Spleen (tissue), 11 donors: ENCODE data around the gene EGFR. TPM values are rescaled to one million over a fixed set of nuclear protein-coding genes. Genes with fewer than 3 reads are reported as not detected.

Source experiments
- DNase-seq: peaks from one replicate; pipeline ENCODE4 v3.0.0-alpha.2; 2020
- H3K27ac ChIP-seq, 8 donors: fragments of 200-600 bp; sonication (generic) in 7 of 8; 1 replicate in 4 of 8; 2 replicates in 4 of 8; pipeline versions ENCODE4 v1.5.0 to v1.8.0; 2016 to 2021; ENCODE audit warnings: inconsistent platforms in 4 of 8, mild to moderate bottlenecking in 4 of 8, moderate library complexity in 1 of 8
- H3K27me3 ChIP-seq, 7 donors: fragments of 200-600 bp; sonication (generic) in 6 of 7; replicated peaks in 1 of 7; 1 replicate in 4 of 7; 2 replicates in 3 of 7; pipeline versions ENCODE4 v1.5.0 to v1.8.0; 2016 to 2021; ENCODE audit warnings: inconsistent platforms in 3 of 7, mild to moderate bottlenecking in 1 of 7
- H3K36me3 ChIP-seq, 6 donors: fragments of 200-600 bp; sonication (generic) in 5 of 6; 1 replicate in 4 of 6; 2 replicates in 2 of 6; pipeline versions ENCODE4 v1.5.0 to v1.8.0; 2016 to 2021; ENCODE audit warnings: inconsistent platforms in 2 of 6
- H3K4me1 ChIP-seq, 6 donors: fragments of 200-600 bp; sonication (generic) in 5 of 6; 1 replicate in 3 of 6; 2 replicates in 3 of 6; pipeline versions ENCODE4 v1.5.0 to v1.8.0; 2016 to 2021; ENCODE audit warnings: inconsistent platforms in 3 of 6
- H3K4me3 ChIP-seq, 8 donors: fragments of 200-600 bp; sonication (generic) in 7 of 8; 1 replicate in 4 of 8; 2 replicates in 4 of 8; pipeline versions ENCODE4 v1.5.0 to v1.8.0; 2016 to 2021; ENCODE audit warnings: inconsistent platforms in 4 of 8, mild to moderate bottlenecking in 4 of 8, moderate library complexity in 2 of 8
- H3K9me3 ChIP-seq, 8 donors: fragments of 200-600 bp; sonication (generic) in 7 of 8; 1 replicate in 4 of 8; 2 replicates in 4 of 8; pipeline versions ENCODE4 v1.5.0 to v1.8.0; 2016 to 2021; ENCODE audit warnings: inconsistent platforms in 4 of 8
- CTCF ChIP-seq, 11 experiments: fragments of 200-600 bp in 7 of 11; fragments of 450-650 bp in 4 of 11; sonication (generic) in 4 of 11; IDR thresholded peaks in 8 of 11; conservative IDR thresholded peaks in 3 of 11; 1 replicate in 7 of 11; 2 replicates in 4 of 11; pipeline versions ENCODE4 v1.4.0 to v1.8.0; 2016 to 2021; ENCODE audit warnings: antibody characterized with exemption in 11 of 11, inconsistent platforms in 4 of 11, mild to moderate bottlenecking in 1 of 11
- POLR2A ChIP-seq, 3 donors: fragments of 450-650 bp; IDR thresholded peaks; one replicate each; pipeline ENCODE4 v1.5.1; 2017; ENCODE audit warnings: antibody characterized with exemption in 3 of 3, mild to moderate bottlenecking in 1 of 3
- POLR2AphosphoS5 ChIP-seq, 3 donors: sonication (generic); formaldehyde crosslinking; IDR thresholded peaks; one replicate each; pipeline ENCODE4 v1.5.1; 2017; ENCODE audit warnings: antibody characterized with exemption in 3 of 3
- WGBS, 5 donors: extraction: QIAGEN DNeasy Blood & Tissue Kit in 3 of 5; methylation state at CpG; one replicate each; pipeline versions ENCODE4 v1.1.5 to v1.1.7; 2013 to 2018; 5-methylcytosine and 5-hydroxymethylcytosine counted together
- intact Hi-C: fragments of 100-400 bp; cut with DNase I; formaldehyde crosslinking; loops from one replicate; pipeline ENCODE4 v1.15.0; 2023; ENCODE audit warnings: low total_unique reads
- polyA plus RNA-seq, 3 donors: library from polyadenylated mRNA; stranded (reverse); fragments of 200-250 nt; gene quantifications; one replicate each; pipeline ENCODE4 v1.2.1, GENCODE V29; 2013
- total RNA-seq, 7 donors: library from RNA; depleted of rRNA in 3 of 7; stranded (reverse); fragments of >200 nt in 3 of 7; fragmentation: NEBNext Ultra II Directional in 4 of 7; extraction: Animal tissue kit (Norgen Biotek cat#: 25700) in 4 of 7; gene quantifications; one replicate each; pipeline versions ENCODE4 v1.1.0 to v1.2.1, GENCODE V29; 2016 to 2021
- donor health status: healthy with polysubstance abuse.
- donor health status: DM: no; HTN: no; CAD: no; lungs with moderate emphysema.
- donor health status: DM: no; HTN: no; CAD: no.
- donor health status: Bipolar disorder and iron deficiency.
- donor health status: healthy.
- donor health status: DM: no; HTN: no; CAD: no.
- donor health status: DM: yes; HTN: yes; CAD: no.

Gene EGFR
- total and polyA plus RNA-seq, 10 donors, result 1.1 to 35.2 (median 24.5) TPM

DNA sequence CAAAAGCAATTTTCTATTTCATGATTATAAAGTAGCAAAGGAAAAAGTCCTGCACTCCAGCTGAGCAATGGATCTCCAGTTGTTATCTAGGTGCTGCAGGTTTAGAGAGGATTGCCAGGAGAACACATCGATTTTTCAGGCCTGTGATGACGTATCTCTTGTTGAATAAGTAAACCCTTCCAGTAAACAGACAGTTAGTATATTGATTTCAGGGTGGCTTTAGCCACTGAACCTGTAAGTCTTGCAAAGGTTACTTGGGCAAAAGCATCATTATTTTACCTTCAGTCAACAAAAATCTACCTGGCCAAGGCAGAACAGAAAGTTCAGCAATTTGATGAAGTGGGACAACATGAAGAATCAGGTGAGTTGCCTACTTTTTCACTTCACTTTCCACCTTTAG is 12.3 kb downstream of the EGFR start:
- H3K27me3 ChIP-seq, result no peaks in the 10 kb centered on the region
- no peak overlapping the region for H3K27ac ChIP-seq
- no peaks in the 10 kb centered on the region for H3K4me1 ChIP-seq
- no peaks in the 10 kb centered on the region for H3K36me3 ChIP-seq
- H3K9me3 ChIP-seq, result no peaks in the 10 kb centered on the region
- DNase-seq, result no peak
- H3K4me3 ChIP-seq, result no peak overlapping the region
- WGBS, 5 donors, result 76 to 95% (median 81%) methylated on average over 2 of the region's 2 CpGs
- intact Hi-C loops, result no loop called here
- TF ChIP-seq POLR2A (IDR thresholded peaks at IDR 0.05), result no peak
- no peak for TF ChIP-seq CTCF (IDR thresholded peaks at IDR 0.05 in 8 of 11, conservative IDR thresholded peaks at IDR 0.05 in 3 of 11)
- no peak for TF ChIP-seq POLR2AphosphoS5 (IDR thresholded peaks at IDR 0.05)

DNA sequence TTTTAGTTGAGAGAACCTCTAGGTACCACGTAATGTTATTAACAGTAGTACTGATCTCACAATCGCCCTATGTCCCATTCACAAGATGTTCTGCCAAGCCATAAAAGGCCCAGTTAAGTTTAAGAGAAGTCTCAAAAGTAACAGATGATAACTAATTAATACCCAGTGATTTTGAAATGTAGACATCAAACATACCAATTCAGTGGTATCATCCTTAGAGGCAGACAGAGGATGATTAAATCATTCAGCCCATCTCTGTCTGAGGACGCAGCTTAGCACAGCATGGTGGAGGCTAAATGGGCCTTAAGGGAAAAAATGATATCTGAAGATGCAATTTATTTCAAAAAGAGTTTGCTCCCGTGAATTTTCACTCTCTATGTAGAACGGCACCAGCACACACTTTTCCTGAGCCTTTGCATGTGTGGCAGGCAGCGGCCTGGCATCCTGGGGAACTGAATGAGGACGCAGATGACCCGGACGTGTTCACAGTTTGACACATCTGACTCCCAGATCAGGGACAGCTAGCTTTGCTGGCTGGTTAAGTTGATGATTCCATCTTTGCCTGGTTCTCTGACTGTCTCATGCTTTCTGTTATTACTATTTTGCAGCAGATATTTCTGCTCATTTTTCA is 13.4 kb downstream of the EGFR start:
- Histone ChIP-seq H3K36me3 (no peaks in the 10 kb centered on the region), H3K4me3 (no peak overlapping the region), H3K27me3 (no peaks in the 10 kb centered on the region), H3K27ac (no peak overlapping the region), H3K9me3 (no peaks in the 10 kb centered on the region), H3K4me1 (no peaks in the 10 kb centered on the region)
- TF ChIP-seq POLR2AphosphoS5 (IDR thresholded peaks at IDR 0.05) (no peak), POLR2A (IDR thresholded peaks at IDR 0.05) (no peak), CTCF (IDR thresholded peaks at IDR 0.05 in 8 of 11, conservative IDR thresholded peaks at IDR 0.05 in 3 of 11) (no peak)
- no peak for DNase-seq
- intact Hi-C loops, result no loop called here
- WGBS, 5 donors, result 83 to 92% (median 85%) methylated on average over 9 of the region's 9 CpGs

GRCh38 chr7:55033236-55033846 is 14.5 kb downstream of the EGFR start:
- WGBS, 5 donors, result 78 to 91% (median 83%) methylated on average over 7 to 10 of the region's 10 CpGs

More at GRCh38 chr7:55033236-55033846, 14.5 kb downstream of the EGFR start:
- Histone ChIP-seq H3K4me3 (no peak overlapping the region), H3K27ac (no peak overlapping the region), H3K27me3 (no peaks in the 10 kb centered on the region), H3K9me3 (no peaks in the 10 kb centered on the region), H3K36me3 (no peaks in the 10 kb centered on the region), H3K4me1 (no peaks in the 10 kb centered on the region)
- intact Hi-C loops, result no loop called here
- DNase-seq, result no peak
- TF ChIP-seq POLR2AphosphoS5 (IDR thresholded peaks at IDR 0.05) (no peak), CTCF (IDR thresholded peaks at IDR 0.05 in 8 of 11, conservative IDR thresholded peaks at IDR 0.05 in 3 of 11) (no peak), POLR2A (IDR thresholded peaks at IDR 0.05) (no peak)
